PC-9 (cell line): Measurements from ENCODE around the gene RABGGTB. TPM values are rescaled to one million over a fixed set of nuclear protein-coding genes. Genes with fewer than 3 reads are reported as not detected.

Source experiments
- BruUV-seq: library from RNA; stranded (reverse); fragments of 400-500 nt; replicated peaks from 2 replicates; lab custom pipeline; 2021; lab: Mats Ljungman, UMichigan
- CTCF ChIA-PET: fragments of 300-600 bp; sonication (Branson Sonifier 250); formaldehyde crosslinking; loops from one replicate; lab custom pipeline; 2022; ENCODE audit warnings: antibody characterized with exemption; lab: Charles Lee
- POLR2A ChIA-PET: fragments of 300-600 bp; sonication (Branson Sonifier 250); formaldehyde crosslinking; loops from one replicate; lab custom pipeline; 2022; ENCODE audit warnings: antibody characterized with exemption; ENCODE audit not compliant: unreplicated experiment; lab: Charles Lee
- DNase-seq, 2 experiments: peaks; one replicate each; pipeline versions ENCODE4 v3.0.0 to v3.0.0-alpha.2; 2015 to 2022; ENCODE audit warnings: mixed read lengths in 1 of 2
- H2AFZ ChIP-seq: fragments of 200-600 bp; sonication (generic); 2 replicates; pipeline ENCODE4 v1.8.1; 2017; ENCODE audit warnings: antibody characterized with exemption
- H3F3A ChIP-seq: fragments of 200-600 bp; sonication (generic); 2 replicates; pipeline ENCODE4 v1.8.1; 2017; ENCODE audit warnings: antibody characterized with exemption, mild to moderate bottlenecking, low read depth; ENCODE audit not compliant: insufficient read depth
- H3K27ac ChIP-seq: fragments of 200-600 bp; sonication (generic); 2 replicates; pipeline ENCODE4 v1.6.1; 2016; ENCODE audit warnings: mixed run types
- H3K27me3 ChIP-seq: fragments of 200-600 bp; sonication (generic); 2 replicates; pipeline ENCODE4 v1.6.1; 2016; ENCODE audit warnings: low read depth, mixed run types; ENCODE audit not compliant: insufficient read depth
- H3K36me3 ChIP-seq: fragments of 200-600 bp; sonication (generic); 2 replicates; pipeline ENCODE4 v1.6.1; 2016; ENCODE audit warnings: low read depth, mixed run types
- H3K4me1 ChIP-seq: fragments of 200-600 bp; sonication (generic); replicated peaks from 2 replicates; pipeline ENCODE4 v1.6.1; 2016; ENCODE audit warnings: mixed run types; ENCODE audit not compliant: insufficient read depth
- H3K4me2 ChIP-seq: fragments of 200-600 bp; sonication (generic); 2 replicates; pipeline ENCODE4 v1.6.1; 2017; ENCODE audit warnings: mixed run types
- H3K4me3 ChIP-seq: fragments of 200-600 bp; sonication (generic); 2 replicates; pipeline ENCODE4 v1.6.1; 2016; ENCODE audit warnings: mixed run types
- H3K79me2 ChIP-seq: fragments of 200-600 bp; sonication (generic); 2 replicates; pipeline ENCODE4 v1.6.1; 2017; ENCODE audit warnings: low read depth, mixed run types
- H3K9me2 ChIP-seq: fragments of 200-600 bp; sonication (generic); 2 replicates; pipeline ENCODE4 v1.8.1; 2017; ENCODE audit warnings: mild to moderate bottlenecking; ENCODE audit not compliant: insufficient read depth
- H3K9me3 ChIP-seq: fragments of 200-600 bp; sonication (generic); 2 replicates; pipeline ENCODE4 v1.8.1; 2016; ENCODE audit warnings: low read depth; ENCODE audit not compliant: insufficient read depth
- H4K20me1 ChIP-seq: fragments of 200-600 bp; sonication (generic); 2 replicates; pipeline ENCODE4 v1.8.1; 2017; ENCODE audit not compliant: insufficient read depth
- CTCF ChIP-seq: fragments of 200-600 bp; sonication (generic); conservative IDR thresholded peaks from 2 replicates; pipeline ENCODE4 v1.6.1; 2017; ENCODE audit warnings: mixed run types, antibody characterized with exemption, mild to moderate bottlenecking, moderate library complexity
- EZH2 ChIP-seq: fragments of 200-600 bp; sonication (generic); IDR thresholded peaks from 2 replicates; pipeline ENCODE4 v1.8.0; 2017; ENCODE audit warnings: antibody characterized with exemption, low read depth
- intact Hi-C: fragments of 100-400 bp; cut with micrococcal nuclease; formaldehyde crosslinking; loops from one replicate; pipeline ENCODE4 v1.10.0; 2022; ENCODE audit not compliant: unreplicated experiment
- total RNA-seq: library from RNA; stranded (reverse); gene quantifications from 2 replicates; pipeline ENCODE4 v1.2.3, GENCODE V29; 2021

RABGGTB gene
- total RNA-seq, 1 experiment from 2014 or later, result 87.5 TPM

GRCh38 chr1:75836528-75837100 lies 50.6 kb downstream of the RABGGTB start:
- TF ChIP-seq CTCF (no peak), EZH2 (no peak)
- intact Hi-C loops, result no loop called here

GRCh38 chr1:75838079-75838478 lies 52.0 kb downstream of the RABGGTB start:
- ChIA-PET POLR2A (no interaction called here), CTCF (no interaction called here)
- H3K9me3 ChIP-seq, result no peaks in the 10 kb centered on the region
- BruUV-seq, result no TSS peak
- H2AFZ ChIP-seq, result no peak overlapping the region
- DNase-seq, result no peak
- H3K4me2 ChIP-seq, result no peak overlapping the region
- H3K4me1 ChIP-seq, result no peaks in the 10 kb centered on the region
- no peaks in the 10 kb centered on the region for H3K9me2 ChIP-seq
- H3K4me3 ChIP-seq, result no peak overlapping the region
- H4K20me1 ChIP-seq, result no peaks in the 10 kb centered on the region
- 0 out of 2 replicates have a peak, but pooled peaks cover 2% of the 10 kb centered on the region for H3K27me3 ChIP-seq
- no peaks in the 10 kb centered on the region for H3K36me3 ChIP-seq
- H3K79me2 ChIP-seq, result no peaks in the 10 kb centered on the region
- H3K27ac ChIP-seq, result no peak overlapping the region
- H3F3A ChIP-seq, result no peaks in the 10 kb centered on the region
- TF ChIP-seq EZH2 (no peak), CTCF (no peak)
- intact Hi-C loops, result no loop called here

More at GRCh38 chr1:75836528-75837100, 50.6 kb downstream of the RABGGTB start:
- Histone ChIP-seq H3K4me2 (no peak overlapping the region), H3K4me3 (no peak overlapping the region), H3K79me2 (no peaks in the 10 kb centered on the region), H3K9me3 (no peaks in the 10 kb centered on the region), H3K27ac (no peak overlapping the region), H3K36me3 (no peaks in the 10 kb centered on the region), H3F3A (no peaks in the 10 kb centered on the region), H3K27me3 (0 out of 2 replicates have a peak, but pooled peaks cover 2% of the 10 kb centered on the region), H3K9me2 (no peaks in the 10 kb centered on the region), H2AFZ (no peak overlapping the region), H4K20me1 (no peaks in the 10 kb centered on the region), H3K4me1 (no peaks in the 10 kb centered on the region)
- no peak for DNase-seq
- ChIA-PET POLR2A (no interaction called here), CTCF (no interaction called here)
- no TSS peak for BruUV-seq

GRCh38 chr1:75841421-75841820 lies 55.4 kb downstream of the RABGGTB start:
- H3K4me2 ChIP-seq, result no peak overlapping the region
- DNase-seq, result no peak
- no peaks in the 10 kb centered on the region for H3K79me2 ChIP-seq
- H3K9me2 ChIP-seq, result 0 out of 2 replicates have a peak, but pooled peaks cover 3% of the 10 kb centered on the region
- H3F3A ChIP-seq, result no peaks in the 10 kb centered on the region
- TF ChIP-seq CTCF, result no peak
- TF ChIP-seq EZH2, result no peak
- no peaks in the 10 kb centered on the region for H4K20me1 ChIP-seq
- H3K27ac ChIP-seq, result no peak overlapping the region
- no peaks in the 10 kb centered on the region for H3K4me1 ChIP-seq
- ChIA-PET POLR2A (no interaction called here), CTCF (interaction anchor here (0.7 kb wide), 1 partner anchor 58 kb away, joined by 3 read pairs; no protein-coding TSS in a partner anchor)
- no TSS peak for BruUV-seq
- intact Hi-C loops, result no loop called here
- H3K9me3 ChIP-seq, result no peaks in the 10 kb centered on the region
- H3K36me3 ChIP-seq, result no peaks in the 10 kb centered on the region
- no peak overlapping the region for H2AFZ ChIP-seq
- no peak overlapping the region for H3K4me3 ChIP-seq
- H3K27me3 ChIP-seq, result no peaks in the 10 kb centered on the region

Other genes starting within 250 kb of the RABGGTB start
- gene SLC44A5, start 175.1 kb upstream of the RABGGTB start, total RNA-seq, result 0.09 TPM in 1 of 2 replicates, not detected in the other
- 33.0 and 36.5 TPM in 2 replicates for gene ACADM, start 61.5 kb upstream of the RABGGTB start, total RNA-seq
- gene MSH4, start 10.6 kb downstream of the RABGGTB start, total RNA-seq, result 0.35 and 0.50 TPM in 2 replicates
- not detected in 2 replicates for gene ASB17, start 146.1 kb downstream of the RABGGTB start, total RNA-seq